A549 (cell line): ENCODE results near the gene SCO2. TPM values are rescaled to one million over a fixed set of nuclear protein-coding genes. Genes with fewer than 3 reads are reported as not detected.
A peak's percentile ranks its signal among the peaks of the same experiment; 100 is the strongest.

Experiments used
- CBX2 ChIP-seq: fragments of 200-600 bp; sonication (generic); IDR thresholded peaks from 2 replicates; pipeline ENCODE4 v1.6.1; 2016; ENCODE audit warnings: low read depth, mild to moderate bottlenecking, borderline replicate concordance
- CBX8 ChIP-seq: fragments of 200-600 bp; sonication (generic); IDR thresholded peaks from 2 replicates; pipeline ENCODE4 v1.6.1; 2016
- CEBPB ChIP-seq, 2 experiments: fragments of >200 bp in 1 of 2; sonication (Bioruptor Twin) in 1 of 2; formaldehyde crosslinking in 1 of 2; IDR thresholded peaks; 2 replicates each; pipeline ENCODE4 v1.6.1; 2012 to 2016
- CHD4 ChIP-seq: fragments of 200-600 bp; sonication (generic); IDR thresholded peaks from 2 replicates; pipeline ENCODE4 v1.6.1; 2016; ENCODE audit warnings: antibody characterized with exemption, mild to moderate bottlenecking, borderline replicate concordance
- CTCF ChIP-seq: fragments of >200 bp; sonication (Bioruptor Twin); formaldehyde crosslinking; IDR thresholded peaks from 3 replicates; pipeline ENCODE4 v1.5.1; 2016
- EHF ChIP-seq: fragments of 250-450 bp; sonication (Bioruptor Pico); IDR thresholded peaks from 2 replicates; pipeline ENCODE4 v1.5.0; 2020; ENCODE audit warnings: mild to moderate bottlenecking
- EHMT2 ChIP-seq: fragments of 200-600 bp; sonication (generic); IDR thresholded peaks from 2 replicates; pipeline ENCODE4 v1.6.1; 2016; ENCODE audit warnings: antibody characterized with exemption, low read depth, mild to moderate bottlenecking, moderate library complexity
- EP300 ChIP-seq, 2 experiments: fragments of >200 bp; sonication (Bioruptor Twin); formaldehyde crosslinking; IDR thresholded peaks; 2 replicates in 1 of 2; 3 replicates in 1 of 2; pipeline ENCODE4 v1.6.1; 2016 to 2017
- FOSB ChIP-seq: fragments of 250-450 bp; sonication (Bioruptor Pico); IDR thresholded peaks from 2 replicates; pipeline ENCODE4 v1.5.0; 2020; ENCODE audit warnings: mild to moderate bottlenecking, moderate library complexity
- FOXS1 ChIP-seq: fragments of 250-450 bp; sonication (Bioruptor Pico); IDR thresholded peaks from 2 replicates; pipeline ENCODE4 v1.5.0; 2020; ENCODE audit warnings: mild to moderate bottlenecking, moderate library complexity
- HEYL ChIP-seq: fragments of 250-450 bp; sonication (Bioruptor Pico); IDR thresholded peaks from 2 replicates; pipeline ENCODE4 v1.8.0; 2021; ENCODE audit warnings: mild to moderate bottlenecking, moderate library complexity
- HMGXB4 ChIP-seq: fragments of 250-450 bp; sonication (Bioruptor Pico); IDR thresholded peaks from 2 replicates; pipeline ENCODE4 v1.5.0; 2021; ENCODE audit warnings: mild to moderate bottlenecking, moderate library complexity, borderline replicate concordance
- HOXB13 ChIP-seq: fragments of 250-450 bp; sonication (Bioruptor Pico); IDR thresholded peaks from 2 replicates; pipeline ENCODE4 v1.5.0; 2020; ENCODE audit warnings: low read depth, mild to moderate bottlenecking, moderate library complexity
- HOXB5 ChIP-seq: fragments of 250-450 bp; sonication (Bioruptor Pico); IDR thresholded peaks from 2 replicates; pipeline ENCODE4 v1.5.0; 2020; ENCODE audit warnings: mild to moderate bottlenecking, moderate library complexity
- KDM5A ChIP-seq: fragments of 200-600 bp; sonication (generic); IDR thresholded peaks from 2 replicates; pipeline ENCODE4 v1.6.1; 2016; ENCODE audit warnings: antibody characterized with exemption, mild to moderate bottlenecking
- MYC ChIP-seq: IDR thresholded peaks from 2 replicates; pipeline ENCODE4 v1.6.1; 2012; ENCODE audit warnings: mild to moderate bottlenecking, inconsistent platforms, low read length, improper control_type of control experiment, borderline replicate concordance
- NR3C1 ChIP-seq: fragments of >200 bp; sonication (Bioruptor Twin); formaldehyde crosslinking; IDR thresholded peaks from 3 replicates; pipeline ENCODE4 v1.6.1; 2017
- PHF8 ChIP-seq: fragments of 200-600 bp; sonication (generic); IDR thresholded peaks from 2 replicates; pipeline ENCODE4 v1.6.1; 2016; ENCODE audit warnings: low read depth, mild to moderate bottlenecking, antibody characterized with exemption, moderate library complexity, borderline replicate concordance
- POLR2A ChIP-seq: IDR thresholded peaks from 2 replicates; pipeline ENCODE4 v1.6.1; 2012; ENCODE audit warnings: mild to moderate bottlenecking, low read length
- RAD21 ChIP-seq, 2 experiments: fragments of >200 bp in 1 of 2; sonication (Bioruptor Twin) in 1 of 2; formaldehyde crosslinking in 1 of 2; IDR thresholded peaks in 1 of 2; conservative IDR thresholded peaks in 1 of 2; 2 replicates in 1 of 2; 3 replicates in 1 of 2; pipeline ENCODE4 v1.6.1; 2012 to 2018; ENCODE audit warnings: inconsistent platforms in 1 of 2
- RARB ChIP-seq: fragments of 250-450 bp; sonication (Bioruptor Pico); IDR thresholded peaks from 2 replicates; pipeline ENCODE4 v1.8.0; 2021; ENCODE audit warnings: mild to moderate bottlenecking, moderate library complexity
- RCOR1 ChIP-seq: fragments of 150-350 bp; IDR thresholded peaks from 2 replicates; pipeline ENCODE4 v1.6.1; 2014; ENCODE audit warnings: antibody characterized with exemption, low read length, low read depth
- SMC3 ChIP-seq: fragments of >200 bp; sonication (Bioruptor Twin); formaldehyde crosslinking; IDR thresholded peaks from 3 replicates; pipeline ENCODE4 v1.6.1; 2018; ENCODE audit warnings: inconsistent platforms
- SREBF2 ChIP-seq: fragments of 450-650 bp; IDR thresholded peaks from 2 replicates; pipeline ENCODE4 v1.6.1; 2014; ENCODE audit warnings: mild to moderate bottlenecking, moderate library complexity
- TFCP2L1 ChIP-seq: fragments of 250-450 bp; sonication (Bioruptor Pico); IDR thresholded peaks from 2 replicates; pipeline ENCODE4 v1.5.0; 2021; ENCODE audit warnings: mild to moderate bottlenecking
- TP53 ChIP-seq: fragments of 250-450 bp; sonication (Bioruptor Pico); IDR thresholded peaks from 2 replicates; pipeline ENCODE4 v1.5.0; 2021; ENCODE audit warnings: mild to moderate bottlenecking, moderate library complexity
- ZC3H11A ChIP-seq: fragments of 450-650 bp; IDR thresholded peaks from 2 replicates; pipeline ENCODE4 v1.6.1; 2014; ENCODE audit warnings: antibody characterized with exemption, mild to moderate bottlenecking
- polyA plus RNA-seq, 4 experiments: library from polyadenylated mRNA; depleted of rRNA in 3 of 4; stranded (reverse); fragments of >200 nt; fragmentation: RNase III in 1 of 4; extraction: RNeasy Plus Mini Kit Qiagen cat#74134 plus additional on column Dnase treatment in 1 of 4; gene quantifications; 2 replicates in 3 of 4; 3 replicates in 1 of 4; pipeline ENCODE4 v1.2.3, GENCODE V29; 2011 to 2017
- TF ChIP-seq, protein P1 (sequence below): IDR thresholded peaks from 2 replicates; pipeline ENCODE4 v1.6.1; 2012
- TF ChIP-seq, protein P2 (sequence below): IDR thresholded peaks from 2 replicates; pipeline ENCODE4 v1.6.1; 2012
- TF ChIP-seq, protein P3 (sequence below): fragments of 150-350 bp; IDR thresholded peaks from 2 replicates; pipeline ENCODE4 v1.6.1; 2014; ENCODE audit warnings: low read depth, mild to moderate bottlenecking, low read length
- TF ChIP-seq, protein P4 (sequence below): fragments of 200-600 bp; sonication (generic); IDR thresholded peaks from 2 replicates; pipeline ENCODE4 v1.6.1; 2016; ENCODE audit warnings: antibody characterized with exemption, mild to moderate bottlenecking, moderate library complexity
- TF ChIP-seq, protein P5 (sequence below): fragments of 250-450 bp; sonication (Bioruptor Pico); IDR thresholded peaks from 2 replicates; pipeline ENCODE4 v1.5.0; 2020; ENCODE audit warnings: low read depth, mild to moderate bottlenecking, moderate library complexity

Gene SCO2
- polyA plus RNA-seq, 2 of the 4 experiments (the other 2 are of a cell fraction), result 0.37 to 1.7 TPM

DNA sequence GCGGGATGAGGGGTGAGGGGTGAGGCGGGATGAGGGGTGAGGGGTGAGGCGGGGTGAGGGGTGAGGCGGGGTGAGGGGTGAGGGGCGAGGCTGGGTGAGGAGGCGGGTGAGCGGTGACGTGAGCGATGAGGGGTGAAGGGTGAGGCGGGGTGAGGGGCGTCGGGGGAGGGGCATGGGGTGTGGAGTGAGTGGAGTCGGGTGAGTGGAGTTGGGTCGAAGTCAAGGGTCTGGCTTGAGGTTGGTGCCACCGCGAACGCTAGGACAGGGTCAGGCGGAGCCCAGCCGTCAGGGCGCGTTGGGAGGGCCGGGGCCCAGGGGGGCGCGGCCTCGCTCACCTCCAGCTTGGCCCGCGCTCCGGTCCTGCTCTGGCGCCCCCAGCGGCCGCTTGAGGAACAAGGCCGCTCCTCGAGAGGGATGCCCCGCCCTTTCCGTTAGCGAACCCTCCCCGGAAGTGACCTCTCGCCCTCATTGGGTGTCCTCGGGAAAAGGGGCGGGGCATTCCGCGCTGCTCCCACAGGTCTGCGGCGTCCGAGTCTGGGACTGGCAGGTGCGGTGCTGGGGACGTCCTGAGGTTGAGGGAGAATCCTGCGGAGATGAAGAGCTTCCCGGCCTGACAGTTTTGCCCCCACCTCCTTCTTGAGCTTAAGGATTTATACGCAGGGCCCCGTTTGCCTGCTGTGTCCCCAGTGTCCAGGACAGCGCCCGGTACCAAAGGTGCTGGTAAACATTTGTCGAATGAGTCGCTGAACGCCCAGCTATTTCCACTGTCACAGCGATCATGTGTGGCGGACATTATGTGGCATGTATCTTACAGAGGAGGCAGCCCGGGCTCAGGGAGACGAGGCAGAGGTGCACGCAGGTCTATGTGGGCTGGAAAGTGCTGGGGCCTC lies 37.4 kb upstream of the SCO2 start, which contains the start of gene SYCE3 (continued):
- no peak for TF ChIP-seq HMGXB4 (CRISPR knock-in tag)
- TF ChIP-seq, protein P1, sequence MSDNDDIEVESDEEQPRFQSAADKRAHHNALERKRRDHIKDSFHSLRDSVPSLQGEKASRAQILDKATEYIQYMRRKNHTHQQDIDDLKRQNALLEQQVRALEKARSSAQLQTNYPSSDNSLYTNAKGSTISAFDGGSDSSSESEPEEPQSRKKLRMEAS, result peak; percentile 40; the same call in 1 of the 2 replicates
- no peak for TF ChIP-seq EHF (CRISPR knock-in tag)
- no peak for TF ChIP-seq CHD4
- TF ChIP-seq, protein P2, sequence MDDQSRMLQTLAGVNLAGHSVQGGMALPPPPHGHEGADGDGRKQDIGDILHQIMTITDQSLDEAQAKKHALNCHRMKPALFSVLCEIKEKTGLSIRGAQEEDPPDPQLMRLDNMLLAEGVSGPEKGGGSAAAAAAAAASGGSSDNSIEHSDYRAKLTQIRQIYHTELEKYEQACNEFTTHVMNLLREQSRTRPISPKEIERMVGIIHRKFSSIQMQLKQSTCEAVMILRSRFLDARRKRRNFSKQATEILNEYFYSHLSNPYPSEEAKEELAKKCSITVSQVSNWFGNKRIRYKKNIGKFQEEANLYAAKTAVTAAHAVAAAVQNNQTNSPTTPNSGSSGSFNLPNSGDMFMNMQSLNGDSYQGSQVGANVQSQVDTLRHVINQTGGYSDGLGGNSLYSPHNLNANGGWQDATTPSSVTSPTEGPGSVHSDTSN, result no peak
- no peak for TF ChIP-seq CEBPB (IDR thresholded peaks at IDR 0.05)
- TF ChIP-seq SREBF2, result no peak
- TF ChIP-seq HEYL, result no peak
- TF ChIP-seq RARB (CRISPR knock-in tag), result no peak
- no peak for TF ChIP-seq ZC3H11A
- TF ChIP-seq CTCF, result peak; percentile 73
- no peak for TF ChIP-seq TFCP2L1 (CRISPR knock-in tag)
- TF ChIP-seq, protein P3, sequence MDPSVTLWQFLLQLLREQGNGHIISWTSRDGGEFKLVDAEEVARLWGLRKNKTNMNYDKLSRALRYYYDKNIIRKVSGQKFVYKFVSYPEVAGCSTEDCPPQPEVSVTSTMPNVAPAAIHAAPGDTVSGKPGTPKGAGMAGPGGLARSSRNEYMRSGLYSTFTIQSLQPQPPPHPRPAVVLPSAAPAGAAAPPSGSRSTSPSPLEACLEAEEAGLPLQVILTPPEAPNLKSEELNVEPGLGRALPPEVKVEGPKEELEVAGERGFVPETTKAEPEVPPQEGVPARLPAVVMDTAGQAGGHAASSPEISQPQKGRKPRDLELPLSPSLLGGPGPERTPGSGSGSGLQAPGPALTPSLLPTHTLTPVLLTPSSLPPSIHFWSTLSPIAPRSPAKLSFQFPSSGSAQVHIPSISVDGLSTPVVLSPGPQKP, result no peak
- no peak for TF ChIP-seq EP300 (IDR thresholded peaks at IDR 0.05)
- no peak for TF ChIP-seq CBX2
- peak; percentile 37; the same call in 1 of the 2 replicates for TF ChIP-seq MYC
- no peak for TF ChIP-seq FOXS1
- TF ChIP-seq, protein P4, sequence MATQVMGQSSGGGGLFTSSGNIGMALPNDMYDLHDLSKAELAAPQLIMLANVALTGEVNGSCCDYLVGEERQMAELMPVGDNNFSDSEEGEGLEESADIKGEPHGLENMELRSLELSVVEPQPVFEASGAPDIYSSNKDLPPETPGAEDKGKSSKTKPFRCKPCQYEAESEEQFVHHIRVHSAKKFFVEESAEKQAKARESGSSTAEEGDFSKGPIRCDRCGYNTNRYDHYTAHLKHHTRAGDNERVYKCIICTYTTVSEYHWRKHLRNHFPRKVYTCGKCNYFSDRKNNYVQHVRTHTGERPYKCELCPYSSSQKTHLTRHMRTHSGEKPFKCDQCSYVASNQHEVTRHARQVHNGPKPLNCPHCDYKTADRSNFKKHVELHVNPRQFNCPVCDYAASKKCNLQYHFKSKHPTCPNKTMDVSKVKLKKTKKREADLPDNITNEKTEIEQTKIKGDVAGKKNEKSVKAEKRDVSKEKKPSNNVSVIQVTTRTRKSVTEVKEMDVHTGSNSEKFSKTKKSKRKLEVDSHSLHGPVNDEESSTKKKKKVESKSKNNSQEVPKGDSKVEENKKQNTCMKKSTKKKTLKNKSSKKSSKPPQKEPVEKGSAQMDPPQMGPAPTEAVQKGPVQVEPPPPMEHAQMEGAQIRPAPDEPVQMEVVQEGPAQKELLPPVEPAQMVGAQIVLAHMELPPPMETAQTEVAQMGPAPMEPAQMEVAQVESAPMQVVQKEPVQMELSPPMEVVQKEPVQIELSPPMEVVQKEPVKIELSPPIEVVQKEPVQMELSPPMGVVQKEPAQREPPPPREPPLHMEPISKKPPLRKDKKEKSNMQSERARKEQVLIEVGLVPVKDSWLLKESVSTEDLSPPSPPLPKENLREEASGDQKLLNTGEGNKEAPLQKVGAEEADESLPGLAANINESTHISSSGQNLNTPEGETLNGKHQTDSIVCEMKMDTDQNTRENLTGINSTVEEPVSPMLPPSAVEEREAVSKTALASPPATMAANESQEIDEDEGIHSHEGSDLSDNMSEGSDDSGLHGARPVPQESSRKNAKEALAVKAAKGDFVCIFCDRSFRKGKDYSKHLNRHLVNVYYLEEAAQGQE, result no peak
- TF ChIP-seq PHF8, result no peak
- no peak for TF ChIP-seq TP53 (CRISPR knock-in tag)
- TF ChIP-seq POLR2A, result peak; percentile 35; the same call in 1 of the 2 replicates
- TF ChIP-seq FOSB (CRISPR knock-in tag), result no peak
- no peak for TF ChIP-seq NR3C1
- no peak for TF ChIP-seq CBX8
- peak; percentile 49 for TF ChIP-seq SMC3
- no peak for TF ChIP-seq RCOR1
- no peak for TF ChIP-seq EHMT2
- peak; percentile 34 to 62; a peak in 4 of 5 replicates for TF ChIP-seq RAD21 (conservative IDR thresholded peaks at IDR 0.05 in 1 of 2, IDR thresholded peaks at IDR 0.05 in 1 of 2)
- no peak for TF ChIP-seq HOXB5
- TF ChIP-seq, protein P5, sequence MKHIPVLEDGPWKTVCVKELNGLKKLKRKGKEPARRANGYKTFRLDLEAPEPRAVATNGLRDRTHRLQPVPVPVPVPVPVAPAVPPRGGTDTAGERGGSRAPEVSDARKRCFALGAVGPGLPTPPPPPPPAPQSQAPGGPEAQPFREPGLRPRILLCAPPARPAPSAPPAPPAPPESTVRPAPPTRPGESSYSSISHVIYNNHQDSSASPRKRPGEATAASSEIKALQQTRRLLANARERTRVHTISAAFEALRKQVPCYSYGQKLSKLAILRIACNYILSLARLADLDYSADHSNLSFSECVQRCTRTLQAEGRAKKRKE (CRISPR knock-in tag), result no peak
- TF ChIP-seq KDM5A, result no peak
- TF ChIP-seq HOXB13 (CRISPR knock-in tag), result no peak
- TF ChIP-seq, all 56 proteins: peak for 8
